Transverse colon (tissue), 3 donors: ENCODE results near the gene SH3GL3.

Experiments used
- EP300 ChIP-seq: sonication (generic); formaldehyde crosslinking; IDR thresholded peaks from one replicate; pipeline ENCODE4 v1.6.1; 2017; ENCODE audit warnings: antibody characterized with exemption, low read depth
- TF ChIP-seq, protein P1 (sequence below), 5 experiments: fragments of 200-600 bp in 3 of 5; fragments of 450-650 bp in 2 of 5; sonication (generic) in 3 of 5; IDR thresholded peaks; 1 replicate in 2 of 5; 2 replicates in 3 of 5; pipeline ENCODE4 v1.5.1; 2016 to 2017; ENCODE audit warnings: antibody characterized with exemption in 5 of 5, inconsistent platforms in 3 of 5, mild to moderate bottlenecking in 2 of 5, moderate library complexity in 1 of 5

GRCh38 chr15:83457149-83457548 lies 10.0 kb downstream of the SH3GL3 start:
- TF ChIP-seq, protein P1, sequence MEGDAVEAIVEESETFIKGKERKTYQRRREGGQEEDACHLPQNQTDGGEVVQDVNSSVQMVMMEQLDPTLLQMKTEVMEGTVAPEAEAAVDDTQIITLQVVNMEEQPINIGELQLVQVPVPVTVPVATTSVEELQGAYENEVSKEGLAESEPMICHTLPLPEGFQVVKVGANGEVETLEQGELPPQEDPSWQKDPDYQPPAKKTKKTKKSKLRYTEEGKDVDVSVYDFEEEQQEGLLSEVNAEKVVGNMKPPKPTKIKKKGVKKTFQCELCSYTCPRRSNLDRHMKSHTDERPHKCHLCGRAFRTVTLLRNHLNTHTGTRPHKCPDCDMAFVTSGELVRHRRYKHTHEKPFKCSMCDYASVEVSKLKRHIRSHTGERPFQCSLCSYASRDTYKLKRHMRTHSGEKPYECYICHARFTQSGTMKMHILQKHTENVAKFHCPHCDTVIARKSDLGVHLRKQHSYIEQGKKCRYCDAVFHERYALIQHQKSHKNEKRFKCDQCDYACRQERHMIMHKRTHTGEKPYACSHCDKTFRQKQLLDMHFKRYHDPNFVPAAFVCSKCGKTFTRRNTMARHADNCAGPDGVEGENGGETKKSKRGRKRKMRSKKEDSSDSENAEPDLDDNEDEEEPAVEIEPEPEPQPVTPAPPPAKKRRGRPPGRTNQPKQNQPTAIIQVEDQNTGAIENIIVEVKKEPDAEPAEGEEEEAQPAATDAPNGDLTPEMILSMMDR (IDR thresholded peaks at IDR 0.05): no peak
- no peak for TF ChIP-seq EP300
